GM19395 (cell line): Measurements from ENCODE around the gene ITPR2.
"Not testable (repeated sequence)": the region's sequence is repeated elsewhere in the genome, so short reads cannot be mapped to it uniquely, and the experiment has no call there.

ENCODE experiments used
- ATAC-seq: cut with Tn5 transposase; IDR thresholded peaks from one replicate; pipeline ENCODE4 v1.9.1; 2021; ENCODE audit warnings: mild to moderate bottlenecking, moderate library complexity; ENCODE audit not compliant: unreplicated experiment

The ITPR2 gene

DNA sequence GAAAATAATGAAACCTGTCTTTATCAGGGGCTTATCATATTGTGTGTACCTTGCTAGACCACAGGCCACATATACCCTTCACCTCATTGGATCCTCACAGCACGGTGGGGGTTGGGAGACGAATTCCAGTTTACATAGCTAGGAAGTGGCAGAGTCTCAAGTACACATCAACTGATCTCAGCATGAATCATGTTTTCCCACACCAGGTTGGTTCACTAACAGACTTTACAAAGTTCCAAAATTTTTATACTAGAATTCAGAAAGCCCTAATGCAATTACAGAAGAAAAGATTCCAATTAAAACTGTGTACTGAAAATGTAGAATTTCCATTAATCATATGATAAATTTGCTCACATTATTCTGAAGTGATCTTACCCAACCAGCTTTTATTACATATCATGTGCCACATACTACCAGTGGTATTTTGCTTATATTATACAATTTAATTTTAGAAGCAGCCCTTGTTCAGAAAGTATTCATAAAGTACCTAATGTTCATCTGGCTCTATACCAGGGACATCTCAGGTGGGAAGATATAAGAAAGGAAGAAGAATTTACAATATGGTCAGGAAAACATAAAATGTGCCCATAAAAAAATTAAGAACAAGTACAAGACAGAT is 196.2 kb downstream of the ITPR2 start:
- ATAC-seq, result no peak

GRCh38 chr12:26633591-26634210 is 199.3 kb downstream of the ITPR2 start:
- ATAC-seq, result no peak

DNA sequence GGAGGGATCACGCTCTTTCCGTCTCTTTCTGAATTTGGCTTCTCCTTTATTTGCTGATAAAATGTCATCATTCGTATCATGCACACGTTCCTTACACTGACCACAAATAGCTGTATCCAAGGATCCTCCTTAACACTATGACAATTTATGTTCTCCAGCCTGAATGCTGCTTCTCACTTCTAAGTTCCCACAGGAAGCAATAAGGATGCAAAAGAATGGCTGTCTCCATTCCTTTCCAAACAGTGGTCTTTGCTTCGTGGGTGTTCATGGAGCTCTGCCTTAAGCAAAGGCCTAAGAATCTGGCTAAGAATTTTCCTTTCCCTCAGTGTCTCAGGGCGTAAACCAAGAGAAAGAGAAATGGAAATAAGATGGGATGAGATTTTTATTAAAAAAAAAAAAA is 200.2 kb downstream of the ITPR2 start:
- ATAC-seq, result no peak

- no peak for ATAC-seq
Observed at GRCh38 chr12:26631846-26632245, 201.1 kb downstream of the ITPR2 start.

- no peak for ATAC-seq
Observed at GRCh38 chr12:26630546-26631027, 202.4 kb downstream of the ITPR2 start.

DNA sequence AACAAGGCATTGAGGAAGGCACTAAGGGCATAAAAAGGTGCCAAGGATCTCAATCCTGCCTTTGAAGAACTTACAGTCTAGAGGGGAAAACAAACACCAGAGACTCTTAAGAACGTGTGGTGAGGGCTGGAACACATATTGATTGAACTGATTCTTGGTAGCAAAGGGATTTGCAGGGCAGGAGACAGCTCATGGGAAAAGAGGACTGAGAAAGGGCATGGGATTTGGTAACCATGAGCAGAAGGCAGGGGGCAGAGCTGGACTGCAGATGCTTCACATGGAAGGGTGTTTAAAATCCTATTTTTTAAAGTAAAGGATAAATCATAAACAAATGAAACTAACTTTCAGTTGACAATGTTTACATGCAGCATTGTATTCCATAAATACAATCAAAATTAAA is 203.1 kb downstream of the ITPR2 start:
- no peak for ATAC-seq

GRCh38 chr12:26628234-26628633 is 204.8 kb downstream of the ITPR2 start:
- no peak for ATAC-seq

DNA sequence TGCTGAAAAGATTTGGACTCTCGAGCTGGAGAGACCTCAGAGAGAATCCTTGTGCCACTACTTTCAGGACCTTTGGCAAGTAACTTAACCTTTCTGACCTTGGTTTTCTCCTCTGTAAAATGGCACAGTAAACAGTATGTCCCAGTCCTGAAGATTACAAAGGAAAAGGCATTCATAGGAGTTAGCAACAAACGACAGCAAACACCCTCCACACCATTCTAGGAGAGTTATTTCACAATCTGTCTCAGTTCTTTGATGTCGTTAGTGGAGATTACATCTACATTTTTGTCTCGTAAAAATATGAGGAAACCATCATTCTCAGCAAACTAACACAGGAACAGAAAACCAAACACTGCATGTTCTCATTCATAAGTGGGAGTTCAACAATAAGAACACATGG is 205.7 kb downstream of the ITPR2 start:
- ATAC-seq, result no peak

DNA sequence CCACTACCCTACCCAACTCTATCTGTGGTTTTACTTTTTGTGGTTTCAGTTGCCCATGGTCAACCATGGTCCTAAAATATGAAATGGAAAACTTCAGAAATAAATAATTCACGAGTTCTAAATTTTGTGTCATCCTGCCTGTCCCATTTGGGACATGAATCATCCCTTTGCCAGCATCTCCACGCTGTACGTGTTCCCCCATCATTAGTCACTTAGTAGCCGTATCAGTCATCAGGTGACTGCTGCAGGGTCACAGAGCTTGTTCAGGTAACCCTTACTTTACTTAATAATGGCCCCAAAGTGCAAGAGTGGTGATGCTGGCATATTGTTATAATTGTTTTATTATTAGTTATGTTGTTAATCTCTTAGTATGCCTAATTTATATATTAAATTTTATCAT is 209.9 kb downstream of the ITPR2 start:
- ATAC-seq, result no peak

DNA sequence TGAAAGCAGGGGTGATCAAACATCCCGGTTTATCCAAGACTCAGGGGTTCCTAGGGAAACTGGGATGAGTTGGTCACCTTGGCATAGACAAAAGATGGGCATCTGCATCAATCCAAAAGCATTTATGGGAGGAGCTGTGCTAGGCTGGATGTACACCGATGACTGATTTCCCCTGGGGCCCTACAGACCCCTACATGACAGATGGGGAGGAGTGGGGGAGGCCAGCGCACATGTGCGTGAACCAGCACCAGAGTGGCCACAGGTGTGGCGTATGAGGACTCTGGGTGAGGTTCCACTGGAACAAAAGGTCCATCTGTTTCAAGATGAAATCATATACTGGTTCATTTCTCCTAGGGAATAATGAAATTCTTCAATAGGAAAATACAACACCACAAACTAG is 210.4 kb downstream of the ITPR2 start:
- ATAC-seq, result no peak

DNA sequence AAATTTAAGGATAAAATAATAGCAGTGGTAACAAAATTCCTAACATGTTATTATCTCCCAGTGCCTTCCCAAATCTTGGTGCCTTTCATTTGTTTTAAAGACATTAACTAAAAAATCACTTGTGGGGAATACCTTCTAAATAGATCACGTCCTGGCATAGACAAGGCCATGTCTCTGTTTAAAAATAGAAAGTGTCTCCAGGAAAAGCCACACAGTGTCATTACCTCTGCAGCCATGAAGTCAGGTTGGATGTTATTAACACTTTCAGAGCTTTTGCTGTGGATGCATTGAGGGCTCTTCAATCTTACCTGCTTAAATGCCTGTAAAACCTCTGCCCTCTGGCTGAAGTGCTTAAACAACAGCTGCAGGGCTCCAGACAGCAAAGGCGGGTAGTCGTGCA is 211.1 kb downstream of the ITPR2 start:
- no peak for ATAC-seq

DNA sequence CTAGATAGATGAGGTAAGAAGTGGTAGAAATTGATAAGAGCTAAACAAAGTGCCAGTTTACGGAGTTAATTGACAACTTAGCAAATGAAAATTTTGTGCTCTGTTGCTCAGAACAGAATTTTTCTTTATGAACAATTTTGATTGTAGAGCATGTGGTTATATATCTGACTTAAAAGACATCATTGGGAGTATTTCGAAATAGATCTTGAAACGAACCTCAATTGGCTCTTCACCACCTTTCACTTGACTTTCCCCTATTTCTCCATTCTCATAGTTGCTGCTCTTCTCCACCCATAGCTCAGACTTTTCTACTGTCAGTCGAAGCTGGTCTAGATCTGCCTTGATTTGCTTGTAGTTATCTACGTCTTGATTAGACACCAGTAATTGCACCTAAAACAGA is 212.1 kb downstream of the ITPR2 start:
- no peak for ATAC-seq

- no peak for ATAC-seq
Observed at GRCh38 chr12:26617513-26617912, 215.5 kb downstream of the ITPR2 start.

GRCh38 chr12:26614011-26614616 is 218.9 kb downstream of the ITPR2 start:
- no peak for ATAC-seq

DNA sequence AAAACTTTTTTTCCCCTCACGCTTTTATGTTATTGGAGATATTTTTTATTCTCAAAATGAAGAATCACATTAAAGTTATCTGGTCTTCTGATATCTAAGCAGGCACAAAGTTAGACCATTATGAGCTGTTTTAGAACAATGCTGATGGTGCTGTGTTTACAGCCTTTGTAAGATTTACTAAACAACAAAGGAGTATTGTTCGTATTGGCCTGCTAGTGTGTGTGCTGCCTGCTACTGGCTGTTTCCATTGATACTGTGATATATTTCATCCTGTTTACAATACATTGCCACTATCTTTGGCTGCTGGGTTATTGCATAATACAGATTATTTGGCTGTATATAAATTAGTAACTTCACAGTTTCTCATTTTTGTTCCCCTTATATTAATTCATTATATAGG is 220.8 kb downstream of the ITPR2 start:
- no peak for ATAC-seq

GRCh38 chr12:26611598-26611997 is 221.4 kb downstream of the ITPR2 start:
- no peak for ATAC-seq

GRCh38 chr12:26610774-26611173 is 222.2 kb downstream of the ITPR2 start:
- ATAC-seq, result no peak

DNA sequence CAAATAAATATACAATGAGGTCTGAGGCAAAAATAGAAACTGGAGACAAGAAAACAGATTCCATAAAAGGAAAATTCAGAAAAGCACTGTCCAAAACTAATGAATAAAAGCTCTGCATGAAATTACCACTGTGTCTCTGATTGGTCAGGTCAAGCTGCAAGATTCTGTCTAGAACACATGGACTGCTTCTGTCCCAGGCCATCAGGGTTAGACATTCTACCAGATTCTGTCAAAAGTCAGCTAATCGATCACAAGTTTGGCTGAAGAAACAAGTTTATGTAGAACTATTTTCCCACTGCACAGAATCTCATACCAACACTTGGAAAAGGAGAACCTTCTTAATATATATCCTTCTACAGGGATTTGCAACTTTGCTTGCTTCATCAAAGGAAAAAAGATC is 223.0 kb downstream of the ITPR2 start:
- ATAC-seq, result no peak

DNA sequence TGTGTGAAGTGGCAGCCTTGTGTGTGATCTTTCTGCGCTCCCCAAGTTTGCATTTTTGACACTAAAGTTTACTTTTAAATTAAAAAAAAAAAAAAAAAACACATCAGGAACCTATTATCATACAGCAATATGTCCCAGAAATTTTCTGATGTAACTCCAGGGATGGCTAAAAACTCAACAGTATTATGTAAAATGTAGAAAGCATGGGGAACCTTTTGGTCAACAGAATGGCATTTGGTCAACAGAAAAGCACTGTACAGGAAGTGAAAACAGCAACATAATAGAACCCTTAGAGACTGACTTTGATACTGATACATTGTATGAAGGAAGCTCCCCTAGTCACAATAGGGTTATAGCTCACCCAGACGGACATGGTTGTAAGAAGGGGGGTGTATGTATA is 224.3 kb downstream of the ITPR2 start:
- ATAC-seq, result no peak

- no peak for ATAC-seq
Observed at GRCh38 chr12:26608273-26608672, 224.7 kb downstream of the ITPR2 start.

- no peak for ATAC-seq
Observed at GRCh38 chr12:26606911-26607310, 226.1 kb downstream of the ITPR2 start.

GRCh38 chr12:26604813-26605212 is 228.2 kb downstream of the ITPR2 start:
- ATAC-seq, result not testable (repeated sequence)
